Measurements from ENCODE around the gene APP. TPM values are rescaled to one million over a fixed set of nuclear protein-coding genes. Genes with fewer than 3 reads are reported as not detected.

APP gene
- total RNA-seq, 2 experiments from 2014 or later: 14.5 to 14.9 TPM

DNA sequence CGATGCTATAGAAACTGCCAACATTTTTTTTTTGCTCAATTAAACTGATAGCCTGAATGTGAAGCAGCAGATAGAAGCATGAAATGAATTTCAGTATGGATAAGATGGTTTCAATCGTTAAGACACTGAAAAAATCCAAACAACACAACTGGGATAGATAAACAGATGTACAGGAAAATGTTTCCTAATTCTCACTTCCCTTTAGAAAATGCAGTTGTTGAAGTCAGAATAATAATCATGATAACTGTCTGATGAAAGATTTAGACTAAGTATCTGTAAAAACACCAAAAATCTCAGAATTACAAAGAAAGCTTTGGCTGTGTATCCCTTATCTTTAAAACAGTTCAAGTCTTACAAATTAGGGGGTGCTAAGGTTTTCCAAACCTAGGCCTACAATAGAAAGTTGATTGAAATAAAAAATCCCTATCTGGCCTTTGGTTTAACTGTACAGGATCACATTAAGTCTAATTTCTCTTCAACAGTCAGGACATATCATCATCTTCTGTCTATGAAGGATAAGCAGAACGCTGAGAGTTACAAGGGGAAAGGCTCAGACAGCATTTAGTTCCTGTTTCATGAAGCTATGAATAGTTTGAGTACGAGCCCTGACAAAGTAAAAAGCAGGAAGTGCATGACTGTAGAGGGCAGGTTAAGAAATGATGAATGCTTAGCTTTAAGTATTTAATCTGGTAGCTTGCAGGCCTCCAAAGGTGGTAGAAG is 203.2 kb downstream of the APP start:
- Mint-ChIP-seq H3K9me3 (ENCODE audit: insufficient read depth) (no peaks in the 10 kb centered on the region), H3K36me3 (ENCODE audit: low read depth) (peaks cover 18% of the 10 kb centered on the region), H3K27ac (peak overlapping the region; percentile 54), H3K4me1 (ENCODE audit: low read depth) (peaks cover 9% of the 10 kb centered on the region), H3K27me3 (ENCODE audit: low read depth) (no peaks in the 10 kb centered on the region), H3K4me3 (no peak overlapping the region)
- ATAC-seq: no peak
- POLR2A ChIA-PET: interaction anchor here (1.1 kb wide), 1 partner anchor 201 kb away, joined by 3 read pairs; no protein-coding TSS in a partner anchor
- no peak for DNase-seq
- CTCF ChIA-PET: interaction anchor here (0.7 to 1.2 kb wide), 2 partner anchors 72 to 105 kb away, joined by 3 read pairs; no protein-coding TSS in a partner anchor

DNA sequence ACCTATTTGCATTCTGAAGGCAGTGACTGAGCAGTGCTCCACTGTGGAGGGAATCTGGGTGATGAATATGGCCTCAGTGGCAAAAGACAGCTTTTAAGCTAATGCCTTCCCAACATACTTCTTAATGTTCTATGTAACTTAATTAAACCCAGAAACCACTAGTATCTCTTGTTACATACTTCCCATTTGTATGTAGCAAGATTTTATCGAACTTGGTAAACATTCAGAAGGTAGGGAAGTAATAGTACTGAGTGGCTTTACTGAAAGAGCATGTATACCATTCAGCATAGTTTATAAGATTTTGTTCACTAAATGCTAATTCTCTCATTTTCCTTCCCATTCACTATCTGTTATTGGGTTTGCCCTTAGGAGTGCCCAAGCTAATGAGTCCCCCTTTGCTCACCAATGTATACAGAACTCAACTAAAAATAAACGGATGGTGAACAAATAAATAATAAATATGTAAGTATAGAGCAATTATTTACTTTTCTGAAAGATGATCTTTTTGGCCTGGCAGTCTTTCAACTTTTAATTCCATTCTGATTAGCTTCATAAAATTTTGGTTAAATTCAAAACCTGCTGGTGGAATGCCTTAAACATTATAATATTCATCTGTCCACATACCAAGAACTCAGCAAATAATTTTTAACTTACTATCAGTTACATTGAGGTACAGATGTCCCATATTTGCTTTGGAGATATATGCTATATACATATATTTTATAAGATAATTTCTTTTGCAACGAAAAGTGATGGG is 204.4 kb downstream of the APP start:
- DNase-seq: no peak
- H3K4me3 Mint-ChIP-seq: no peak overlapping the region
- H3K4me1 Mint-ChIP-seq (ENCODE audit: low read depth): peaks cover 9% of the 10 kb centered on the region
- no peaks in the 10 kb centered on the region for H3K27me3 Mint-ChIP-seq (ENCODE audit: low read depth)
- H3K9me3 Mint-ChIP-seq (ENCODE audit: insufficient read depth): no peaks in the 10 kb centered on the region
- no peak for ATAC-seq
- POLR2A ChIA-PET: no interaction called here
- H3K27ac Mint-ChIP-seq: no peak overlapping the region
- CTCF ChIA-PET: interaction anchor here (0.9 kb wide), 1 partner anchor 10 kb away, joined by 3 read pairs; no protein-coding TSS in a partner anchor
- peaks cover 10% of the 10 kb centered on the region for H3K36me3 Mint-ChIP-seq (ENCODE audit: low read depth)

DNA sequence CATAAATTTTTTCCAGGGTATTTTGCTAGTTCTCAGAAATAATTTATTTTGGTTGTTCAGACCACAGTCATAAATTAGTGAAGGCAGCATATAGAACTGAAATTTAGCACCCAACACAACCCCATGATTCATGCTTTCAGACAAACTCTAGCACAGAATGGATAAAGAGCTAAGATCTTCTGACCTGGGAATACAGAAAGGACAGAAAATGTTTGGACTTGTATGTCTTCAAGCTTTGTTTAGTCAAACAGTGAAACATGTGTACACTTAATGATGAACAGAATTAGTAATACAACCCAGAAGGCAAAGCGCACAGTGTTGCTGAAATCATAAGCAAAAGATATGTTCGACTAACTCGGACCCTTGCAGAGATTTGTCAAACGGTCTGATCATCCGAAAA is 205.6 kb downstream of the APP start:
- DNase-seq (no peak), ATAC-seq (no peak)
- Mint-ChIP-seq H3K27ac (no peak overlapping the region), H3K4me3 (no peak overlapping the region), H3K4me1 (ENCODE audit: low read depth) (peaks cover 10% of the 10 kb centered on the region), H3K9me3 (ENCODE audit: insufficient read depth) (no peaks in the 10 kb centered on the region), H3K27me3 (ENCODE audit: low read depth) (no peaks in the 10 kb centered on the region), H3K36me3 (ENCODE audit: low read depth) (peaks cover 6% of the 10 kb centered on the region)
- ChIA-PET CTCF (no interaction called here), POLR2A (no interaction called here)

DNA sequence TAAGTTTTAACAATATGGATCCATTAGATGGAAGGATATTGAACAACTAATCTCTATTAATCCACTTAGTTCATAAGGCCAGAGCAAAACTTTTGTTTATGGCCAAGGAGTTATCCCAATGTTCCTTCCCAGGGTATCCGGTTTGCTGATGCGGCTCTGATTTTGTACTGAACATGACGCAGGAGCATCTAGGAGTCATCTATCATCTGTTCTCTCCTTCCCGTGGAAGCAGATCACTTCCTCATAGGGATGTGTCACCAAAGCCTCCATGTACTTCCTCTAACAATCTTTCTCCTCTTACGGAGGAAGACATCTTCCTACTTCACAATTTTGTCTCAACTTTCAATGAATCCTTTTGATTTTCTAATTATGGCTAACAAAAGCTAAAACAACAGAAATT is 206.6 kb downstream of the APP start:
- Mint-ChIP-seq H3K36me3 (ENCODE audit: low read depth) (peaks cover 6% of the 10 kb centered on the region), H3K27ac (no peak overlapping the region), H3K4me1 (ENCODE audit: low read depth) (peaks cover 10% of the 10 kb centered on the region), H3K27me3 (ENCODE audit: low read depth) (no peaks in the 10 kb centered on the region), H3K9me3 (ENCODE audit: insufficient read depth) (no peaks in the 10 kb centered on the region), H3K4me3 (no peak overlapping the region)
- ATAC-seq (no peak), DNase-seq (no peak)
- ChIA-PET CTCF (no interaction called here), POLR2A (no interaction called here)

DNA sequence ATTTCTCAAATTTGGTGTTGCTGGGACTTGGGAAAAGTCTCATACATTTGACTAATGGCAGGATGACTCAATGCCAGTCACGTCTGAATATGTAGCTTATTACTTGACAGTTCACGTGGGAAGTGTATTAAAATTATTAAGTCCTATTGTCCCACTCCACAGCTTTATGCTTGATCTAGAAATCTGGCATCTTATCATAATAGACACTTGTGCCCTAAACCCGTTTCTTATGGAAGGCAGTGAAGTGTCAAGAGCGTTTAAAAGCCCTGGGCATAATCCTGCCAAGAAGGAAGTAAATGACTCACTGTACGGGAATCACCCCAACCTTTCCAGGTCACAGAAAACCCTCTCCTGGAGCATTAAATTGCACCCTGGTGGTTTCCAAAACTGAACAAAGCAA is 207.4 kb downstream of the APP start:
- H3K27ac Mint-ChIP-seq: no peak overlapping the region
- DNase-seq: no peak
- ChIA-PET CTCF (no interaction called here), POLR2A (no interaction called here)
- H3K4me3 Mint-ChIP-seq: no peak overlapping the region
- no peak for ATAC-seq
- H3K36me3 Mint-ChIP-seq (ENCODE audit: low read depth): peaks cover 6% of the 10 kb centered on the region
- H3K4me1 Mint-ChIP-seq (ENCODE audit: low read depth): peaks cover 10% of the 10 kb centered on the region
- no peaks in the 10 kb centered on the region for H3K27me3 Mint-ChIP-seq (ENCODE audit: low read depth)
- no peaks in the 10 kb centered on the region for H3K9me3 Mint-ChIP-seq (ENCODE audit: insufficient read depth)

DNA sequence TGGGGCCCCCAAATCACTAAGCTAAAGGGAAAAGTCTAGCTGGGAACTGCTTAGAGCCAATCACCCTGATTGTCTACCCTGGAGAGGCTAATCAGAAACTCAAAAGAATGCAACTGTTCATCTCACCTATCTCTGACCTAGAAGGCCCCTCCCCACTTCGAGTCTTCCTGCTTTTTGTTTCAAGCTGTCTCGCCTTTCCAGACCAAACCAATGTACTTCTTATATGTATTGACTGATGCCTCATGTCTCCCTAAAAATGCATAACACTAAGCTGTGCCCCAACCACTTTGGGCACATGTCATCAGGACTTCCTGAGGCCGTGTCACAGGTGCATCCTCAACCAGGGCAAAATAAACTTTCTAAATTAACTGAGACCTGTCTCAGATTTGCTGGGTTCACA is 209.5 kb downstream of the APP start:
- POLR2A ChIA-PET: no interaction called here
- no peak for ATAC-seq

DNA sequence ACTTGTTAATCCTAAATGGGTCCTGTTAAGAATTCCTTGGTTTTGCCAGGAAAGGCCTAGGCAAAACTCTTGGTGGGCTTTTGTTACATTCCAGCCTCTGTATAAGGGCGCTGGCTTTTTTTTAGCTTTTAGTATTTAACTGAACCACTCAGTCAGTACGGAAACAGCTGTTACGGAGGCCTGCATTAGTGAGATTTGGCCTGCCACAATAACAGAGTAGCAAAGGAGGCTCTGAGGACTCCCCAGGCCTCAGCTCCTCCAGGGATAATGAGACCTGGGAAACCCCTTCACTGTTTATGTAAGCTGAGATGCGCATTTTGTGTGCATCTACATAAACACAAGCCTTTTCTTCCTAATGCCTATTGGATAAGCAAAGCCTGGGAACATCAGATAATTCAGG is 210.2 kb downstream of the APP start:
- DNase-seq (no peak), ATAC-seq (no peak)
- ChIA-PET CTCF (no interaction called here), POLR2A (no interaction called here)
- Mint-ChIP-seq H3K36me3 (ENCODE audit: low read depth) (no peaks in the 10 kb centered on the region), H3K27ac (no peak overlapping the region), H3K27me3 (ENCODE audit: low read depth) (no peaks in the 10 kb centered on the region), H3K9me3 (ENCODE audit: insufficient read depth) (no peaks in the 10 kb centered on the region), H3K4me3 (no peak overlapping the region), H3K4me1 (ENCODE audit: low read depth) (peaks cover 2% of the 10 kb centered on the region)

More for the DNA sequence above, 209.5 kb downstream of the APP start:
- peaks cover 2% of the 10 kb centered on the region for H3K4me1 Mint-ChIP-seq (ENCODE audit: low read depth)
- CTCF ChIA-PET: no interaction called here
- no peak for DNase-seq
- H3K4me3 Mint-ChIP-seq: no peak overlapping the region
- H3K36me3 Mint-ChIP-seq (ENCODE audit: low read depth): no peaks in the 10 kb centered on the region
- H3K27me3 Mint-ChIP-seq (ENCODE audit: low read depth): no peaks in the 10 kb centered on the region
- H3K27ac Mint-ChIP-seq: no peak overlapping the region
- no peaks in the 10 kb centered on the region for H3K9me3 Mint-ChIP-seq (ENCODE audit: insufficient read depth)

DNA sequence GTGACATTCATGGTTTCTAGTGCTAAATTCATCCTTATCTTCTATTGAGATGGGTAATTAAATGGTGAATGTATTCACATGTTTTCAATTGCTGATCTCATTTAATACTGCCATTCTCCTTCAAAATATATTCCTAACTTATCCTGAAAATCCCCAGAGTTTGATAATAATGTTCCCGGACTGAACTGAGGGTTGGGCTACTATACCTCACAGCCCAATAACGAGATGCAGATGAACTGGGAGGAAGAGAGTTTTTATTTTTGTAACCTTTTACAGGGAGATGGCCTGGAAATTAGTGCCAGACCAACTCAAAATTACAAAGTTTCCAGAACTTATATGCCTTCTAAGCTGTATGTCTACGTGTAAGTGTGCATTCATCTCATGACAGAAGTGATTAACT is 210.8 kb downstream of the APP start:
- no peak overlapping the region for H3K4me3 Mint-ChIP-seq
- no peak overlapping the region for H3K27ac Mint-ChIP-seq
- no peaks in the 10 kb centered on the region for H3K36me3 Mint-ChIP-seq (ENCODE audit: low read depth)
- no peaks in the 10 kb centered on the region for H3K9me3 Mint-ChIP-seq (ENCODE audit: insufficient read depth)
- ChIA-PET POLR2A (no interaction called here), CTCF (no interaction called here)
- ATAC-seq (no peak), DNase-seq (no peak)
- H3K4me1 Mint-ChIP-seq (ENCODE audit: low read depth): peaks cover 2% of the 10 kb centered on the region
- H3K27me3 Mint-ChIP-seq (ENCODE audit: low read depth): no peaks in the 10 kb centered on the region

DNA sequence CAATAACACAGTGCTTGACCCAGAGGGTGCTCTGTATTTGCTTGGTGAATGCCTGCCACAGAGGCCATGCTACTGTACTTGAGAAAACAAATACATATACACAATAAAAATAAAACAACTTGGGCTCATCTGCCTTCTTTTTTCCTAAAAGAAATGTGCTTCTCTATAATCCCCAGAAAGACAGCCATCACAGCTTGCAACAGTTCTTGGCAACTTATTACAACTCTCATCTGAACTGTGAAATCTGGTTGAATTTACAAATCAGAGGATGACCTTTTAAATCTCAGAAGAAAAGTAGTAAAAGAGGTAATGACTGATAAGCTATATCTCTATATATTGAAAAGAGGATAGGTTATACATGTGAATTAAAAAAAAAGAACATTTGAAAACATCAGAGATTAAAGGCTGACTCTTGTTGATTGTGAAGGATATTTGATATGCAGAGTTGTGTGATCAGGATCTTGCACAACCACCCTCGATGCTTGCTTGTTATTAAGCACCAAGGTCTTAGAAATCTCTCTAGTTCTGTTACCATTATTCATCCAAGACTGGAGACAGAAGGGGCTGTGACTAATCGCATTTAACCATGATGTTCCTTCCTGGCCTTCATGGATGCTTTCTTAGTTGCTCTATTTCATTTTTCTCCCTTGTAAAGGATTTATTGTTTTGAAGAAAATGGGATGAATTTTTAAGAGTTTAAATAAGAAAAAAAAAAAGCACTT is 213.4 kb downstream of the APP start:
- ChIA-PET CTCF (no interaction called here), POLR2A (interaction anchor here (0.7 kb wide), 1 partner anchor 205 kb away, joined by 6 read pairs; no protein-coding TSS in a partner anchor)
- peaks cover 2% of the 10 kb centered on the region for H3K36me3 Mint-ChIP-seq (ENCODE audit: low read depth)
- DNase-seq: no peak
- no peaks in the 10 kb centered on the region for H3K9me3 Mint-ChIP-seq (ENCODE audit: insufficient read depth)
- H3K27me3 Mint-ChIP-seq (ENCODE audit: low read depth): no peaks in the 10 kb centered on the region
- H3K4me1 Mint-ChIP-seq (ENCODE audit: low read depth): peaks cover 2% of the 10 kb centered on the region
- no peak for ATAC-seq
- no peak overlapping the region for H3K4me3 Mint-ChIP-seq
- H3K27ac Mint-ChIP-seq: no peak overlapping the region

DNA sequence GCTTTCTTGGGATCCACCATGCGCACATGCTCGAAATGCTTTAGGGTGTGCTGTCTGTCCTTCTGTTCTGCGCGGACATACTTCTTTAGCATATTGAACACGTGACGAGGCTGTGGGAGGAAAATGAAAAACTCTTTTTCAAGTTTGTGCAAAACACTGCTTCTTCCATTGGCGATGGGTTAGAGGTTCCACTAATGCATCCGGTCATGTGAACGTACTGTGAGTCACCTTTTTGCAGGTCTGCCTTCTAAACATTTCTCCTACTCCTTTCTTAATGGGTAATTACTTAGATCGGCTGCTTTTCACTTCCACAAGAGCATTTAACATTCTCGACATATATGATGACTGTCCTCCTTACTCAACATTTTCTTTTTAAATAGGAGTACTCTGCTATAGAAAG is 214.9 kb downstream of the APP start:
- POLR2A ChIA-PET: no interaction called here
- CTCF ChIA-PET: interaction anchor here (1.0 kb wide), 1 partner anchor 11 kb away, joined by 3 read pairs; no protein-coding TSS in a partner anchor
- no peaks in the 10 kb centered on the region for H3K4me1 Mint-ChIP-seq (ENCODE audit: low read depth)

DNA sequence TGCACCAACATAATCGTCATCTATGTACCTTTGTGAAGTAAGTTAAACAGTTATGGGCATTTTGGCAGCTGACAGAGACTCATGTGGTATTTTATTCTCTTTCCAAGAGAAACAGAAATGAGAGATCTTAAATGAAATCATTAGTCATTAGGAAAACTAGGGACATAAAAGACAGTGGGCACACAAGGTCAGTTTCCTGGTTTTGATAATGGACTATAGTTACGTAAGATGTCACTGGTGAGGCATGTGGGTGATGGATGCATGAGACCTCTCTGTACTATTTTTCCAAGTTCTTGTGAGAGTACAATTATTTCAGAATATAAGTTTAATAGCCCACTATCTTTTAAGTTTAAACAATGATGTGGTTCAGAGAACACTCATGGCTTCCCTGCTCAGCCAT is 216.9 kb downstream of the APP start:
- no peaks in the 10 kb centered on the region for H3K27me3 Mint-ChIP-seq (ENCODE audit: low read depth)
- H3K36me3 Mint-ChIP-seq (ENCODE audit: low read depth): peaks cover 2% of the 10 kb centered on the region

More for the DNA sequence above, 214.9 kb downstream of the APP start:
- no peak overlapping the region for H3K27ac Mint-ChIP-seq
- no peak overlapping the region for H3K4me3 Mint-ChIP-seq
- H3K9me3 Mint-ChIP-seq (ENCODE audit: insufficient read depth): no peaks in the 10 kb centered on the region
- ATAC-seq (no peak), DNase-seq (no peak)
- peaks cover 2% of the 10 kb centered on the region for H3K36me3 Mint-ChIP-seq (ENCODE audit: low read depth)
- H3K27me3 Mint-ChIP-seq (ENCODE audit: low read depth): no peaks in the 10 kb centered on the region

DNA sequence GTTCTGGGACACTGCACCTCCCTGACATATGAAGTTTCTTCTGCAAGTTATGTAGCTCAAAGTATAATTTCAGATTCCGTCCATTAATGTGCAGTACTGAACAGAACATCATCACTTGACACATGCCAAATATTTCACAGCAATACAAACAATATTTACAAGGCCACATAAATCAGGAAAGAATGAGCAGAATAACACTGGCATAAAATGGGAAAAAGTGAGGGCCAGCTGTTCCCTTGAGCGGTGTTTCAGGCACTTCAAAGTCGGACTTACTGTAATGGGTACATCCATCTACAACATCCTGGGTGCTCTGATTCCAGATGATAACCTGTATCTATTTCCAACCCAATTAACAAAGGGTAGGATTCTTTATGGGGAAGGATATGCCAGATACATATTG is 217.4 kb downstream of the APP start:
- CTCF ChIA-PET: no interaction called here
- POLR2A ChIA-PET: no interaction called here
- H3K27ac Mint-ChIP-seq: no peak overlapping the region

More for the DNA sequence above, 216.9 kb downstream of the APP start:
- no peak for DNase-seq
- Mint-ChIP-seq H3K9me3 (ENCODE audit: insufficient read depth) (no peaks in the 10 kb centered on the region), H3K4me3 (no peak overlapping the region), H3K4me1 (ENCODE audit: low read depth) (no peaks in the 10 kb centered on the region), H3K27ac (no peak overlapping the region)
- POLR2A ChIA-PET: no interaction called here
- CTCF ChIA-PET: no interaction called here
- no peak for ATAC-seq

More for the DNA sequence above, 217.4 kb downstream of the APP start:
- Mint-ChIP-seq H3K27me3 (ENCODE audit: low read depth) (no peaks in the 10 kb centered on the region), H3K36me3 (ENCODE audit: low read depth) (peaks cover 2% of the 10 kb centered on the region), H3K4me1 (ENCODE audit: low read depth) (no peaks in the 10 kb centered on the region), H3K4me3 (no peak overlapping the region), H3K9me3 (ENCODE audit: insufficient read depth) (no peaks in the 10 kb centered on the region)
- no peak for DNase-seq
- ATAC-seq: no peak

Data from activated CD8-positive, alpha-beta T cell treated with anti-CD3 and anti-CD28 coated beads, Interleukin-2, amount 10 ng/mL, durations not matched to agents 7 days and 5 days (primary cell).